Caco-2 (cell line): ENCODE measurements around the gene AMZ1. TPM values are rescaled to one million over a fixed set of nuclear protein-coding genes. Genes with fewer than 3 reads are reported as not detected.

Experiments
- BruUV-seq: library from RNA; stranded (reverse); fragments of 400-500 nt; replicated peaks from 2 replicates; lab custom pipeline; 2021; lab: Mats Ljungman, UMichigan
- CTCF ChIA-PET: fragments of 300-600 bp; sonication (Branson Sonifier 250); formaldehyde crosslinking; loops from one replicate; lab custom pipeline; 2022; ENCODE audit warnings: antibody characterized with exemption; lab: Charles Lee
- POLR2A ChIA-PET: fragments of 300-600 bp; sonication (Branson Sonifier 250); formaldehyde crosslinking; loops from one replicate; lab custom pipeline; 2022; ENCODE audit warnings: antibody characterized with exemption; lab: Charles Lee
- DNase-seq, 2 experiments: peaks; one replicate each; pipeline versions ENCODE4 v3.0.0 to v3.0.0-alpha.2; 2020 to 2022
- H3K27me3 ChIP-seq: replicated peaks from 2 replicates; pipeline ENCODE4 v1.6.0; 2011; ENCODE audit warnings: low read length; ENCODE audit not compliant: control insufficient read depth, insufficient read depth
- H3K36me3 ChIP-seq: 2 replicates; pipeline ENCODE4 v1.5.1; 2011; ENCODE audit warnings: low read length; ENCODE audit not compliant: control insufficient read depth, insufficient read depth
- H3K4me1 ChIP-seq: fragments of 250-450 bp; sonication (Bioruptor Pico); 2 replicates; pipeline ENCODE4 v1.5.1; 2020; ENCODE audit warnings: mild to moderate bottlenecking
- H3K4me3 ChIP-seq: 2 replicates; pipeline ENCODE4 v1.5.1; 2011; ENCODE audit warnings: low read depth, mild to moderate bottlenecking, control low read depth, low read length
- H3K9me3 ChIP-seq: fragments of 250-450 bp; sonication (Bioruptor Pico); 2 replicates; pipeline ENCODE4 v1.5.1; 2020; ENCODE audit warnings: mild to moderate bottlenecking, moderate library complexity
- H3K27ac Mint-ChIP-seq: one replicate; pipeline ENCODE4 v1.8.0; 2022; ENCODE audit warnings: mixed read lengths; ENCODE audit not compliant: unreplicated experiment
- H3K27me3 Mint-ChIP-seq: one replicate; pipeline ENCODE4 v1.8.0; 2022; ENCODE audit warnings: mixed read lengths; ENCODE audit not compliant: insufficient read depth, unreplicated experiment
- H3K36me3 Mint-ChIP-seq: one replicate; pipeline ENCODE4 v1.8.0; 2022; ENCODE audit warnings: mild to moderate bottlenecking, mixed read lengths; ENCODE audit not compliant: insufficient read depth, unreplicated experiment
- H3K4me1 Mint-ChIP-seq: one replicate; pipeline ENCODE4 v1.8.0; 2022; ENCODE audit warnings: low read depth, mixed read lengths; ENCODE audit not compliant: unreplicated experiment
- H3K4me3 Mint-ChIP-seq: one replicate; pipeline ENCODE4 v1.8.0; 2022; ENCODE audit warnings: mild to moderate bottlenecking, moderate library complexity, mixed read lengths; ENCODE audit not compliant: unreplicated experiment
- H3K9me3 Mint-ChIP-seq: one replicate; pipeline ENCODE4 v1.8.0; 2022; ENCODE audit warnings: mixed read lengths; ENCODE audit not compliant: unreplicated experiment
- CTCF ChIP-seq, 2 experiments: fragments of 200-600 bp in 1 of 2; IDR thresholded peaks; 1 replicate in 1 of 2; 2 replicates in 1 of 2; pipeline versions ENCODE4 v1.5.1 to v1.8.0; 2011 to 2022; ENCODE audit warnings: antibody characterized with exemption in 1 of 2, control low read depth in 1 of 2, inconsistent platforms in 1 of 2, low read depth in 1 of 2, low read length in 1 of 2, mild to moderate bottlenecking in 1 of 2, moderate library complexity in 1 of 2; ENCODE audit not compliant: insufficient read depth in 1 of 2, severe bottlenecking in 1 of 2, unreplicated experiment in 1 of 2
- intact Hi-C: fragments of 100-400 bp; cut with micrococcal nuclease; formaldehyde crosslinking; loops from one replicate; pipeline ENCODE4 v1.10.0; 2022; ENCODE audit not compliant: unreplicated experiment
- total RNA-seq: library from RNA; stranded (reverse); gene quantifications from 2 replicates; pipeline ENCODE4 v1.2.3, GENCODE V29; 2022

AMZ1 gene
- total RNA-seq, 1 experiment from 2014 or later = 0.11 TPM

GRCh38 chr7:2751086-2751485, 63.1 kb downstream of the AMZ1 start:
- H3K4me1 ChIP-seq = no peaks in the 10 kb centered on the region
- POLR2A ChIA-PET = no interaction called here
- Mint-ChIP-seq H3K27ac (no peak overlapping the region), H3K36me3 (peaks cover 26% of the 10 kb centered on the region), H3K27me3 (no peaks in the 10 kb centered on the region), H3K4me3 (no peak overlapping the region), H3K4me1 (peaks cover 12% of the 10 kb centered on the region), H3K9me3 (peaks cover 6% of the 10 kb centered on the region)
- intact Hi-C loops = no loop called here
- no peak overlapping the region for H3K4me3 ChIP-seq
- H3K27me3 ChIP-seq = no peaks in the 10 kb centered on the region
- TF ChIP-seq CTCF (IDR thresholded peaks at IDR 0.05; ENCODE audit: insufficient read depth in 1 of 2, low read depth in 1 of 2, low read length in 1 of 2, severe bottlenecking in 1 of 2, unreplicated experiment in 1 of 2) = no peak
- BruUV-seq = no TSS peak
- CTCF ChIA-PET = interaction anchor here (0.9 to 1.0 kb wide), 2 partner anchors 18 to 70 kb away, joined by 3 read pairs; no protein-coding TSS in a partner anchor
- no peak for DNase-seq
- no peaks in the 10 kb centered on the region for H3K9me3 ChIP-seq
- H3K36me3 ChIP-seq = no peaks in the 10 kb centered on the region

GRCh38 chr7:2753148-2753547, 65.1 kb downstream of the AMZ1 start:
- ChIA-PET POLR2A (no interaction called here), CTCF (no interaction called here)
- Histone ChIP-seq H3K4me1 (peaks cover 10% of the 10 kb centered on the region), H3K27me3 (no peaks in the 10 kb centered on the region), H3K4me3 (no peak overlapping the region), H3K9me3 (no peaks in the 10 kb centered on the region), H3K36me3 (no peaks in the 10 kb centered on the region)
- no peak overlapping the region for H3K4me3 Mint-ChIP-seq
- DNase-seq = no peak
- no peak for TF ChIP-seq CTCF (IDR thresholded peaks at IDR 0.05; ENCODE audit: insufficient read depth in 1 of 2, low read depth in 1 of 2, low read length in 1 of 2, severe bottlenecking in 1 of 2, unreplicated experiment in 1 of 2)
- H3K27me3 Mint-ChIP-seq = no peaks in the 10 kb centered on the region
- H3K36me3 Mint-ChIP-seq = peaks cover 39% of the 10 kb centered on the region
- peaks cover 19% of the 10 kb centered on the region for H3K4me1 Mint-ChIP-seq
- no peaks in the 10 kb centered on the region for H3K9me3 Mint-ChIP-seq
- intact Hi-C loops = no loop called here
- no peak overlapping the region for H3K27ac Mint-ChIP-seq
- no TSS peak for BruUV-seq

DNA sequence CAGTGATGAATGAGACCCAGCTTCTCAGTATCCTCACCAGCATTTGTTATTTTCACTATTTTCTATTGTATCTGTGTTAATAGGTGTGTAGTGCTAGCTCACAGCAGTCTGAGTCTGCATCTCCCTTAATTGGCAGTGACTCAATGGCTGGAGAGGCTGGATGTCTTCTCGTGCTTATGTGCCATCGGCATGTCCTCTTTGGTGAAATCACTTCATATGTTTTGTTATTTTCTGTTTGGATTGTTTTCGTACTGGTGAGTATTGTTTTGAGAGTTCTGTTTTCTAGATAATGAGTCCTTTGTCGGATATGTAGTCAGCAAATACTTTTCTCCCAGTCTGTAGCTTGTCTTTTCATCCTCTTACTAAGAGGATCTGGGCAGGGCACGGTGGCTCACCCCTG, 66.1 kb downstream of the AMZ1 start:
- peaks cover 17% of the 10 kb centered on the region for H3K4me1 ChIP-seq
- H3K9me3 ChIP-seq = no peaks in the 10 kb centered on the region
- no peak for DNase-seq
- ChIA-PET CTCF (no interaction called here), POLR2A (no interaction called here)
- Mint-ChIP-seq H3K4me1 (peaks cover 25% of the 10 kb centered on the region), H3K27me3 (no peaks in the 10 kb centered on the region), H3K27ac (no peak overlapping the region), H3K36me3 (peaks cover 44% of the 10 kb centered on the region), H3K4me3 (no peak overlapping the region), H3K9me3 (no peaks in the 10 kb centered on the region)
- no peak for TF ChIP-seq CTCF (IDR thresholded peaks at IDR 0.05; ENCODE audit: insufficient read depth in 1 of 2, low read depth in 1 of 2, low read length in 1 of 2, severe bottlenecking in 1 of 2, unreplicated experiment in 1 of 2)
- BruUV-seq = no TSS peak
- no peaks in the 10 kb centered on the region for H3K36me3 ChIP-seq
- intact Hi-C loops = no loop called here
- H3K27me3 ChIP-seq = no peaks in the 10 kb centered on the region
- H3K4me3 ChIP-seq = no peak overlapping the region
